Fibroblast of lung (primary cell): Measurements from ENCODE around the gene RHOB. TPM values are rescaled to one million over a fixed set of nuclear protein-coding genes. Genes with fewer than 3 reads are reported as not detected.

Source experiments
- DNase-seq, 2 donors: peaks; one replicate each; pipeline versions ENCODE4 v3.0.0 to v3.0.0-alpha.2; 2010; ENCODE audit warnings: low read depth in 2 of 2
- H2AFZ ChIP-seq: 2 replicates; pipeline ENCODE4 v1.5.1; 2012; ENCODE audit warnings: low read length, control low read depth, inconsistent platforms
- H3K27ac ChIP-seq: 2 replicates; pipeline ENCODE4 v1.5.1; 2011; ENCODE audit warnings: low read length, control low read depth; ENCODE audit not compliant: insufficient read depth
- H3K27me3 ChIP-seq: 2 replicates; pipeline ENCODE4 v1.5.1; 2011; ENCODE audit warnings: mild to moderate bottlenecking, low read length; ENCODE audit not compliant: control insufficient read depth, insufficient read depth
- H3K36me3 ChIP-seq: 2 replicates; pipeline ENCODE4 v1.5.1; 2011; ENCODE audit warnings: low read length; ENCODE audit not compliant: control insufficient read depth, insufficient read depth
- H3K4me1 ChIP-seq: 2 replicates; pipeline ENCODE4 v1.5.1; 2011; ENCODE audit warnings: low read length; ENCODE audit not compliant: control insufficient read depth, insufficient read depth; ENCODE audit errors: extremely low read depth
- H3K4me2 ChIP-seq: 2 replicates; pipeline ENCODE4 v1.5.1; 2011; ENCODE audit warnings: low read length, control low read depth; ENCODE audit not compliant: insufficient read depth; ENCODE audit errors: extremely low read depth
- H3K4me3 ChIP-seq, 4 experiments: fragments of 200-600 bp in 1 of 4; sonication (generic) in 1 of 4; replicated peaks in 1 of 4; 2 replicates each; pipeline ENCODE4 v1.5.1; 2011 to 2016; ENCODE audit warnings: low read length in 4 of 4, low read depth in 3 of 4, mild to moderate bottlenecking in 3 of 4, control low read depth in 2 of 4, inconsistent platforms in 1 of 4, mixed read lengths in 1 of 4; ENCODE audit not compliant: insufficient read depth in 1 of 4; ENCODE audit errors: control extremely low read depth in 1 of 4
- H3K79me2 ChIP-seq: 2 replicates; pipeline ENCODE4 v1.5.1; 2012; ENCODE audit warnings: mild to moderate bottlenecking, low read length, inconsistent platforms; ENCODE audit not compliant: control insufficient read depth, insufficient read depth
- H3K9ac ChIP-seq: 2 replicates; pipeline ENCODE4 v1.5.1; 2011; ENCODE audit warnings: mild to moderate bottlenecking, low read length, control low read depth; ENCODE audit not compliant: insufficient read depth
- H3K9me3 ChIP-seq: 2 replicates; pipeline ENCODE4 v1.5.1; 2012; ENCODE audit warnings: low read depth, low read length; ENCODE audit not compliant: control insufficient read depth, insufficient read depth
- H4K20me1 ChIP-seq: 2 replicates; pipeline ENCODE4 v1.5.1; 2011; ENCODE audit warnings: low read length; ENCODE audit not compliant: control insufficient read depth, insufficient read depth; ENCODE audit errors: extremely low read depth
- CTCF ChIP-seq, 2 donors: IDR thresholded peaks in 1 of 2; conservative IDR thresholded peaks in 1 of 2; 1 replicate in 1 of 2; 2 replicates in 1 of 2; pipeline ENCODE4 v1.5.1; 2011 to 2012; ENCODE audit warnings: low read length in 2 of 2, control low read depth in 1 of 2, inconsistent platforms in 1 of 2, low read depth in 1 of 2, mild to moderate bottlenecking in 1 of 2
- EZH2 ChIP-seq: IDR thresholded peaks from 2 replicates; pipeline ENCODE4 v1.5.1; 2012; ENCODE audit warnings: low read length, control low read depth, mild to moderate bottlenecking; ENCODE audit errors: missing control alignments
- polyA plus RNA-seq, 2 donors: library from polyadenylated mRNA; depleted of rRNA in 1 of 2; stranded (reverse) in 1 of 2; unstranded in 1 of 2; fragments of >200 nt; gene quantifications; 2 replicates each; pipeline ENCODE4 v1.2.1, GENCODE V29; 2011 to 2012; ENCODE audit warnings: missing spikeins in 1 of 2
- total RNA-seq: library from RNA; depleted of rRNA; stranded (reverse); fragments of >200 nt; gene quantifications from 2 replicates; pipeline ENCODE4 v1.2.1, GENCODE V29; 2014

The RHOB gene
- total and polyA plus RNA-seq, 2 donors (not counting 1 experiment from before 2014, with no cell fraction given) = 113 to 171 TPM

DNA sequence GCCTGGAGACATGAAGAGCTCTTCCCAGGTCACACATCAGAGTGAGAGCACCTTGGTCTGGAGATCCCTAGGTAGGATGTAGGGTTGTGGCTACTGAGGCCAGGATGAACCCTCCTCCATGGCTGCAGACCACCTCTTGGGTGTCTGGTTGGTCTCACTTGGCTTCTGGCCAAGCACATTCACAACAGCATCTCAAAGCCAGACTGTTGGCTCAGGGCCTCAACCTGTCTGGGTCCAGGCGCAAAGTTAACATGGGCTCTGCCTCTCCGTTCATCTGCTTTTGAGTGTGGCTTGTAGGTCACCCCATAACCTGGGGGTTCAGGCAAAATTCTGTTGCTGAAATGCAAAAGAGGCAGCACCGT, 40.1 kb downstream of the RHOB start:
- no peaks in the 10 kb centered on the region for H3K4me1 ChIP-seq
- H4K20me1 ChIP-seq = no peaks in the 10 kb centered on the region
- no peak overlapping the region for H2AFZ ChIP-seq
- H3K27me3 ChIP-seq = peaks cover 20% of the 10 kb centered on the region
- no peak overlapping the region for H3K9ac ChIP-seq
- TF ChIP-seq CTCF (conservative IDR thresholded peaks at IDR 0.05 in 1 of 2, IDR thresholded peaks at IDR 0.05 in 1 of 2; ENCODE audit: low read depth in 1 of 2, low read length in 2 of 2) = no peak
- TF ChIP-seq EZH2 = no peak
- H3K9me3 ChIP-seq = no peaks in the 10 kb centered on the region
- H3K4me2 ChIP-seq = no peak overlapping the region
- no peak overlapping the region for H3K4me3 ChIP-seq
- no peaks in the 10 kb centered on the region for H3K79me2 ChIP-seq
- H3K27ac ChIP-seq = no peak overlapping the region
- no peak for DNase-seq
- no peaks in the 10 kb centered on the region for H3K36me3 ChIP-seq

DNA sequence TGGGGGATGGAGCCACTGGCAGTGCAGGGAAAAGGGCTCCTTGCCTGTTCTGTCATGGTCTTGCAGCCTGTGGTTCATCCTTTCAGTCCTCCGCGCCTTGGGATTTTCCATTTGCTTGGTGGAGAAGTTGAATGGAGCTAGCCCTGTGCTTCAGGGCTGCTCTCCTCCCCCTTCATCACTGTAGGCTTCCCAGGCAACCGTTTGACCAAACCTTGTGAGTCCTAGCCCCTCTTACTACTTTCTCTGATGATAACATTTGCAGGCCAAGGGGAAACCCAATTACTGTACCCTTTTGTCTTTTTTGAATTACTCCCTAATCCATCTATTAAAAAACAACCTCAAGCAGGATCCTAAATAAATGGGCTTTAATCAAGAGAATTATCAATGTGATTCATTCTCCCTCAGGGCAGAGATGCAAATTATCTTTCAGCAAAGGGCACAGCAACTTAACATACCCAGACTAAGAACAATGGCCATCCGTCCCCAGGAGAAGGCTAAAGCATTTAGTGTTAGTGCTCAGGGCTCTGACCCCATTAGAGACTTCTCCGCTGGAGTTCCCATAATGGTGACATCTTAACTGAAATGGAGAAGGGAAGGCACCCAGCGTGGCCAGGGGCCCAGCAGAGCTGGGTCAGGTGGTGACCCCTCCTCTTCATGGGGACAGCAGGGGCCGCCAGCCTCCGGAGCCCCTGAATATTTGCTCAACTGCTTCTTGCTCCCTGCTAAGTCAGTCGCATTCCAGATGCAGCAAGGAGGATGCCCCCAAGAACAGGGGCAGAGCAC, 40.7 kb downstream of the RHOB start:
- Histone ChIP-seq H3K27ac (no peak overlapping the region), H3K27me3 (peaks cover 15% of the 10 kb centered on the region), H3K4me1 (peaks cover 4% of the 10 kb centered on the region), H2AFZ (no peak overlapping the region), H4K20me1 (no peaks in the 10 kb centered on the region), H3K9ac (no peak overlapping the region), H3K9me3 (no peaks in the 10 kb centered on the region), H3K4me2 (no peak overlapping the region), H3K79me2 (no peaks in the 10 kb centered on the region), H3K4me3 (no peak overlapping the region), H3K36me3 (no peaks in the 10 kb centered on the region)
- no peak for TF ChIP-seq CTCF (conservative IDR thresholded peaks at IDR 0.05 in 1 of 2, IDR thresholded peaks at IDR 0.05 in 1 of 2; ENCODE audit: low read depth in 1 of 2, low read length in 2 of 2)
- no peak for TF ChIP-seq EZH2
- no peak for DNase-seq

GRCh38 chr2:20488201-20488641, 41.3 kb downstream of the RHOB start:
- peaks cover 4% of the 10 kb centered on the region for H3K4me1 ChIP-seq
- peak in 1 of 2 donors; percentile 54 for DNase-seq
- H3K79me2 ChIP-seq = no peaks in the 10 kb centered on the region
- no peak overlapping the region for H2AFZ ChIP-seq
- no peak overlapping the region for H3K4me3 ChIP-seq
- H3K27ac ChIP-seq = no peak overlapping the region
- H3K27me3 ChIP-seq = peaks cover 15% of the 10 kb centered on the region
- no peak overlapping the region for H3K9ac ChIP-seq
- H3K9me3 ChIP-seq = no peaks in the 10 kb centered on the region
- no peaks in the 10 kb centered on the region for H4K20me1 ChIP-seq
- H3K36me3 ChIP-seq = no peaks in the 10 kb centered on the region
- no peak overlapping the region for H3K4me2 ChIP-seq
- TF ChIP-seq EZH2 (no peak), CTCF (conservative IDR thresholded peaks at IDR 0.05 in 1 of 2, IDR thresholded peaks at IDR 0.05 in 1 of 2; ENCODE audit: low read depth in 1 of 2, low read length in 2 of 2) (no peak)
